PC-3 (cell line): Measurements from ENCODE around the gene ADM5.

ENCODE experiments used
- CTCF ChIP-seq: fragments of 300-600 bp; sonication (generic); conservative IDR thresholded peaks from 2 replicates; pipeline ENCODE4 v1.5.1; 2017; ENCODE audit warnings: antibody characterized with exemption, low read depth, mild to moderate bottlenecking, low read length
- EZH2 ChIP-seq: fragments of 300-600 bp; sonication (generic); IDR thresholded peaks from one replicate; pipeline ENCODE4 v1.6.1; 2017; ENCODE audit warnings: antibody characterized with exemption, mild to moderate bottlenecking, low read length; ENCODE audit not compliant: unreplicated experiment
- EZH2phosphoT487 ChIP-seq: fragments of 300-600 bp; sonication (generic); IDR thresholded peaks from 2 replicates; pipeline ENCODE4 v1.6.1; 2018; ENCODE audit warnings: mild to moderate bottlenecking, antibody characterized with exemption, low read length, borderline replicate concordance

- TF ChIP-seq CTCF (no peak), EZH2phosphoT487 (no peak), EZH2 (no peak)
Measured at GRCh38 chr19:49684983-49685553, 4.3 kb upstream of the ADM5 start.
